Measurements from ENCODE around the gene CPZ.

CPZ gene

GRCh38 chr4:8586671-8587468, 5.7 kb upstream of the CPZ start:
- H3K36me3 ChIP-seq (ENCODE audit: control insufficient read depth in 4 of 4, insufficient read depth in 4 of 4, low read length in 3 of 4) = no peaks in the 10 kb centered on the region
- no peak overlapping the region for H3K27ac ChIP-seq (ENCODE audit: insufficient read depth in 1 of 2, low read depth in 1 of 2, low read length in 2 of 2, poor library complexity in 1 of 2, severe bottlenecking in 2 of 2)
- DNase-seq = no peak
- peaks cover 0 to 91% (median 15%) of the 10 kb centered on the region in 5 experiments for H3K27me3 ChIP-seq (replicated peaks in 2 of 5; ENCODE audit: control insufficient read depth in 4 of 5, insufficient read depth in 5 of 5, low read length in 4 of 5)
- ChIA-PET POLR2A (no interaction called here), CTCF (no interaction called here)
- H3K4me3 ChIP-seq (ENCODE audit: control insufficient read depth in 1 of 7, extremely low read depth in 1 of 7, insufficient read depth in 4 of 7, low read depth in 2 of 7, low read length in 6 of 7) = no peak overlapping the region
- no peaks in the 10 kb centered on the region for H3K9me3 ChIP-seq (ENCODE audit: control extremely low read depth in 1 of 5, control insufficient read depth in 4 of 5, insufficient read depth in 2 of 5, low read depth in 1 of 5, low read length in 4 of 5)
- H3K4me1 ChIP-seq (ENCODE audit: control extremely low read depth in 1 of 4, control insufficient read depth in 4 of 4, insufficient read depth in 4 of 4, low read length in 3 of 4) = no peaks in the 10 kb centered on the region
- WGBS (ENCODE audit: insufficient coverage) = 87% methylated on average over 29 of the region's 37 CpGs

- Histone ChIP-seq H3K36me3 (ENCODE audit: control insufficient read depth in 4 of 4, insufficient read depth in 4 of 4, low read length in 3 of 4) (no peaks in the 10 kb centered on the region), H3K27ac (ENCODE audit: insufficient read depth in 1 of 2, low read depth in 1 of 2, low read length in 2 of 2, poor library complexity in 1 of 2, severe bottlenecking in 2 of 2) (no peak overlapping the region), H3K27me3 (replicated peaks in 2 of 5; ENCODE audit: control insufficient read depth in 4 of 5, insufficient read depth in 5 of 5, low read length in 4 of 5) (peaks cover 0 to 92% (median 17%) of the 10 kb centered on the region in 5 experiments), H3K4me1 (ENCODE audit: control extremely low read depth in 1 of 4, control insufficient read depth in 4 of 4, insufficient read depth in 4 of 4, low read length in 3 of 4) (no peaks in the 10 kb centered on the region), H3K9me3 (ENCODE audit: control extremely low read depth in 1 of 5, control insufficient read depth in 4 of 5, insufficient read depth in 2 of 5, low read depth in 1 of 5, low read length in 4 of 5) (no peaks in the 10 kb centered on the region), H3K4me3 (ENCODE audit: control insufficient read depth in 1 of 7, extremely low read depth in 1 of 7, insufficient read depth in 4 of 7, low read depth in 2 of 7, low read length in 6 of 7) (no peak overlapping the region)
- DNase-seq = no peak
- WGBS (ENCODE audit: insufficient coverage) = 91% methylated on average over 15 of the region's 18 CpGs
- CTCF ChIA-PET = interaction anchor here (0.9 kb wide), 1 partner anchor 19 kb away, joined by 3 read pairs; no protein-coding TSS in a partner anchor
- POLR2A ChIA-PET = no interaction called here
Observed at GRCh38 chr4:8587469-8588195, 4.9 kb upstream of the CPZ start.

- POLR2A ChIA-PET = no interaction called here
Observed at GRCh38 chr4:8588196-8588470, 4.4 kb upstream of the CPZ start.

GRCh38 chr4:8589336-8589735, 3.2 kb upstream of the CPZ start:
- Histone ChIP-seq H3K27me3 (replicated peaks in 2 of 5; ENCODE audit: control insufficient read depth in 4 of 5, insufficient read depth in 5 of 5, low read length in 4 of 5) (peaks cover 0 to 95% (median 24%) of the 10 kb centered on the region in 5 experiments), H3K36me3 (ENCODE audit: control insufficient read depth in 4 of 4, insufficient read depth in 4 of 4, low read length in 3 of 4) (no peaks in the 10 kb centered on the region), H3K27ac (ENCODE audit: insufficient read depth in 1 of 2, low read depth in 1 of 2, low read length in 2 of 2, poor library complexity in 1 of 2, severe bottlenecking in 2 of 2) (no peak overlapping the region), H3K4me1 (ENCODE audit: control extremely low read depth in 1 of 4, control insufficient read depth in 4 of 4, insufficient read depth in 4 of 4, low read length in 3 of 4) (no peaks in the 10 kb centered on the region), H3K9me3 (ENCODE audit: control extremely low read depth in 1 of 5, control insufficient read depth in 4 of 5, insufficient read depth in 2 of 5, low read depth in 1 of 5, low read length in 4 of 5) (no peaks in the 10 kb centered on the region), H3K4me3 (ENCODE audit: control insufficient read depth in 1 of 7, extremely low read depth in 1 of 7, insufficient read depth in 4 of 7, low read depth in 2 of 7, low read length in 6 of 7) (no peak overlapping the region)
- POLR2A ChIA-PET = no interaction called here
- CTCF ChIA-PET = interaction anchor here (0.6 to 1.0 kb wide), 2 partner anchors 18 to 22 kb away, joined by 3 read pairs; no protein-coding TSS in a partner anchor
- no peak for DNase-seq
- 86% methylated on average over 9 of the region's 10 CpGs for WGBS (ENCODE audit: insufficient coverage)

More at GRCh38 chr4:8588196-8588470, 4.4 kb upstream of the CPZ start:
- WGBS (ENCODE audit: insufficient coverage) = 86% methylated on average over 2 of the region's 2 CpGs
- CTCF ChIA-PET = interaction anchor here (0.9 kb wide), 1 partner anchor 18 kb away, joined by 3 read pairs; no protein-coding TSS in a partner anchor
- no peak overlapping the region for H3K27ac ChIP-seq (ENCODE audit: insufficient read depth in 1 of 2, low read depth in 1 of 2, low read length in 2 of 2, poor library complexity in 1 of 2, severe bottlenecking in 2 of 2)
- no peaks in the 10 kb centered on the region for H3K9me3 ChIP-seq (ENCODE audit: control extremely low read depth in 1 of 5, control insufficient read depth in 4 of 5, insufficient read depth in 2 of 5, low read depth in 1 of 5, low read length in 4 of 5)
- no peak for DNase-seq
- H3K27me3 ChIP-seq (replicated peaks in 2 of 5; ENCODE audit: control insufficient read depth in 4 of 5, insufficient read depth in 5 of 5, low read length in 4 of 5) = peaks cover 0 to 92% (median 17%) of the 10 kb centered on the region in 5 experiments
- no peaks in the 10 kb centered on the region for H3K36me3 ChIP-seq (ENCODE audit: control insufficient read depth in 4 of 4, insufficient read depth in 4 of 4, low read length in 3 of 4)
- H3K4me3 ChIP-seq (ENCODE audit: control insufficient read depth in 1 of 7, extremely low read depth in 1 of 7, insufficient read depth in 4 of 7, low read depth in 2 of 7, low read length in 6 of 7) = no peak overlapping the region
- H3K4me1 ChIP-seq (ENCODE audit: control extremely low read depth in 1 of 4, control insufficient read depth in 4 of 4, insufficient read depth in 4 of 4, low read length in 3 of 4) = no peaks in the 10 kb centered on the region

- no peak for DNase-seq
- no peak overlapping the region for H3K27ac ChIP-seq (ENCODE audit: insufficient read depth in 1 of 2, low read depth in 1 of 2, low read length in 2 of 2, poor library complexity in 1 of 2, severe bottlenecking in 2 of 2)
- peaks cover 0 to 92% (median 22%) of the 10 kb centered on the region in 5 experiments for H3K27me3 ChIP-seq (replicated peaks in 2 of 5; ENCODE audit: control insufficient read depth in 4 of 5, insufficient read depth in 5 of 5, low read length in 4 of 5)
- CTCF ChIA-PET = interaction anchor here (1.0 kb wide), 1 partner anchor 18 kb away, joined by 3 read pairs; no protein-coding TSS in a partner anchor
- H3K4me1 ChIP-seq (ENCODE audit: control extremely low read depth in 1 of 4, control insufficient read depth in 4 of 4, insufficient read depth in 4 of 4, low read length in 3 of 4) = no peaks in the 10 kb centered on the region
- H3K4me3 ChIP-seq (ENCODE audit: control insufficient read depth in 1 of 7, extremely low read depth in 1 of 7, insufficient read depth in 4 of 7, low read depth in 2 of 7, low read length in 6 of 7) = no peak overlapping the region
- H3K36me3 ChIP-seq (ENCODE audit: control insufficient read depth in 4 of 4, insufficient read depth in 4 of 4, low read length in 3 of 4) = no peaks in the 10 kb centered on the region
- POLR2A ChIA-PET = no interaction called here
- H3K9me3 ChIP-seq (ENCODE audit: control extremely low read depth in 1 of 5, control insufficient read depth in 4 of 5, insufficient read depth in 2 of 5, low read depth in 1 of 5, low read length in 4 of 5) = no peaks in the 10 kb centered on the region
- WGBS (ENCODE audit: insufficient coverage) = 73% methylated on average over 8 of the region's 11 CpGs
Observed at GRCh38 chr4:8589823-8590545, 2.6 kb upstream of the CPZ start.

GRCh38 chr4:8590546-8590880, 2.1 kb upstream of the CPZ start:
- CTCF ChIA-PET = no interaction called here
- POLR2A ChIA-PET = no interaction called here
- H3K36me3 ChIP-seq (ENCODE audit: control insufficient read depth in 4 of 4, insufficient read depth in 4 of 4, low read length in 3 of 4) = no peaks in the 10 kb centered on the region
- no peak overlapping the region for H3K27ac ChIP-seq (ENCODE audit: insufficient read depth in 1 of 2, low read depth in 1 of 2, low read length in 2 of 2, poor library complexity in 1 of 2, severe bottlenecking in 2 of 2)
- no peaks in the 10 kb centered on the region for H3K9me3 ChIP-seq (ENCODE audit: control extremely low read depth in 1 of 5, control insufficient read depth in 4 of 5, insufficient read depth in 2 of 5, low read depth in 1 of 5, low read length in 4 of 5)
- no peak for DNase-seq
- H3K4me1 ChIP-seq (ENCODE audit: control extremely low read depth in 1 of 4, control insufficient read depth in 4 of 4, insufficient read depth in 4 of 4, low read length in 3 of 4) = no peaks in the 10 kb centered on the region
- H3K27me3 ChIP-seq (replicated peaks in 2 of 5; ENCODE audit: control insufficient read depth in 4 of 5, insufficient read depth in 5 of 5, low read length in 4 of 5) = peaks cover 0 to 86% (median 24%) of the 10 kb centered on the region in 5 experiments
- no peak overlapping the region for H3K4me3 ChIP-seq (ENCODE audit: control insufficient read depth in 1 of 7, extremely low read depth in 1 of 7, insufficient read depth in 4 of 7, low read depth in 2 of 7, low read length in 6 of 7)
- 89% methylated on average over 5 of the region's 5 CpGs for WGBS (ENCODE audit: insufficient coverage)
